RWPE1 (cell line): ENCODE data around the gene RAI2.
A peak's percentile ranks its signal among the peaks of the same experiment; 100 is the strongest.

Experiments used
- CTCF ChIA-PET: fragments of 350-600 bp; sonication (Branson Sonifier 250); formaldehyde crosslinking; extraction: SDS; loops from one replicate; lab custom pipeline; 2021; lab: Yijun Ruan, JAX
- POLR2A ChIA-PET: fragments of 400-600 bp; formaldehyde crosslinking; extraction: SDS; loops from one replicate; lab custom pipeline; 2020; ENCODE audit warnings: antibody characterized with exemption; ENCODE audit not compliant: low non-redundant PET; lab: Yijun Ruan, JAX
- DNase-seq: peaks from one replicate; pipeline ENCODE4 v3.0.0; 2012; ENCODE audit warnings: low spot score
- H3K27ac ChIP-seq: fragments of 450-650 bp; 2 replicates; pipeline ENCODE4 v1.5.1; 2017
- CTCF ChIP-seq: fragments of 450-650 bp; conservative IDR thresholded peaks from 2 replicates; pipeline ENCODE4 v1.5.1; 2017; ENCODE audit warnings: low read depth, mild to moderate bottlenecking

RAI2 gene

DNA sequence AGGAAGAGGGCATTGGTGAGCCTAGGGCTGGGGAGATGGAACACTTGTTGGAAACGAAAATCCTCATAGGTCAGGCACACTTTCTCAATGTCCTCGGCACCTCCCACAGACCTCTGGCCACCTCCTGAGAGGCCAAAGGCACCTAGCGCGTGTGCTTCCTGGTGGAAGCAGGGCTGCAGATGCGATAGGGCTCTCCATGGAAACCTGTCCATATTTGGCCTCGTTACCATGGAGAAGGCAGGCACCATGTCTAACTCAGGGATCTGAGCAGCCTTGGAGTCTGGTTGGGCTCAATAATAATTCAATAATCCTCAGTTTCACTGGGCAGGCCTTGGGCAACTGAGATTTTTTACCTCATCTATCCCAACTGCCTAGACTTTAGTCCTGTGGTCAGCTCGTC is 58.3 kb downstream of the RAI2 start:
- no peak overlapping the region for H3K27ac ChIP-seq
- POLR2A ChIA-PET = no interaction called here
- no peak for TF ChIP-seq CTCF
- CTCF ChIA-PET = no interaction called here
- no peak for DNase-seq

DNA sequence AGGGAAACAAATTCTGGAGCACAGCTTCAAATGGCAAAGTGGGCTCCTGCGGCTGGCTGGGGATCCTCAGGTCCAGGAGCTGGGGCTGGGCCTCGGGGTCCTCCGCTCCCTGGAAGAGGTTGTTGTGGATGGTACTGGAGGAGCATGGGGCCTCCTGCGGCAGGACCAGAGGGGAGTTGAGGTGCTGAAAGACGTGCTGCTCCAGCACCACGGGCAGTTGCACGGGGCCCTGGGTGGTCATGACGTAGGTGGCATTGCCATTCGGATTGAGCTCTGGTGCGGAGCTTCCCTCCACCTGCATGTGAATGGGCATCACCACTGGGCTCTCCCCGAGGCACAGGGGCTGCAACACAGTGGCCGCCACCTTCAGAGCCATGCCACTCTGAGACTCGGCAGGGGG is 59.7 kb downstream of the RAI2 start:
- no peak overlapping the region for H3K27ac ChIP-seq
- ChIA-PET POLR2A (no interaction called here), CTCF (no interaction called here)
- TF ChIP-seq CTCF = no peak
- no peak for DNase-seq

GRCh38 chrX:17798921-17799320 is 62.2 kb downstream of the RAI2 start:
- TF ChIP-seq CTCF = no peak
- DNase-seq = no peak
- POLR2A ChIA-PET = no interaction called here
- H3K27ac ChIP-seq = no peak overlapping the region
- CTCF ChIA-PET = no interaction called here

DNA sequence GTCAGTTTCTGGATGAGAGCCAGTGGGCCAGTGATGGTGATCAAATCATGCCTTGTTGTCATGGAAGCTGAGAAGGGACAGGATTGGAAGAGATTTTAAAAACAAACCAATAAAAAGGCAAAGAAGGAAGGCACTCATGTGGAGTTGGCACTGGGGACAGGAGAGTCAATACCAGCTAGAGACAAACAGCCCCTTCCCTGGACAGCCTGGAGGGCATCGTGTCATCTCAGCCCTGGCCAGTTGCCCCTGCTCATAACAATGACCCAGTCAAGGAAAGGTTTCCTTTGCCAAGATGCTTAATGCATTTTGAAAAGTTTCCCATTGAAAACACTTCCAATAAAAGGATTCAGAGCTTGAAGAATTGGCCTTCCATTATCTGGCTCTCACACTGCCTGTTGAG is 68.3 kb downstream of the RAI2 start:
- TF ChIP-seq CTCF = no peak
- no peak for DNase-seq
- POLR2A ChIA-PET = no interaction called here
- CTCF ChIA-PET = no interaction called here
- no peak overlapping the region for H3K27ac ChIP-seq

DNA sequence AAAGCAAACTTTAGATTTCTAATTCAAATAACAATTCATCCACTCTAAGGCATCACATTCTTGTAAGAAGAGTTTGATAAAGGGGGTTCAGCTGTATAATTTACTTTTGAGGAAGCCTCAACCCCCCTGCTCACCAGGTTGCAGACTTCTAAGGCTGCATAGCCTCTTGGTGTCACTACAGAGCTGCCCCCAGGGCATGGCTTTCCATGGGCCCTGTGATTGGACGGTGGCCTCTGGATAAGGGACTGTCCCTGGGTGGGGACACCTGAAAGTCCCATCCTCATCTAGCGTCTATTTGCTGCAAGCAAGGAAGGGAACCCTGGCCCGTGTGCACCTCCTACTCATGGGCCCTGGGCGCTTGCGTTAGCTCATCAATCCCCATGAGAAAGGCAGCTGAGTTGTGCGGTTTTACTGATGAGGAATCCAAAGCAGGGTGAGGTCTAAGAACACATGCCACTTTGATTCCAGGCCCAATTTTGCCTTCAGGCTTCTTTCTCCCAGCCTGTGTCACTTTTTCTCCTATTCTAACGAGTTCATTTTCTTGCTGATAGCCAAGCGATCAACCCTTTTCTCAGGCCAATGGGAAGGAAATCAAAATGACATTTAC is 72.0 kb downstream of the RAI2 start:
- CTCF ChIA-PET = interaction anchor here (0.7 to 1.5 kb wide), 2 partner anchors 25 to 595 kb away, joined by 3 to 4 read pairs; no protein-coding TSS in a partner anchor
- POLR2A ChIA-PET = no interaction called here
- no peak overlapping the region for H3K27ac ChIP-seq
- DNase-seq = no peak
- no peak for TF ChIP-seq CTCF

DNA sequence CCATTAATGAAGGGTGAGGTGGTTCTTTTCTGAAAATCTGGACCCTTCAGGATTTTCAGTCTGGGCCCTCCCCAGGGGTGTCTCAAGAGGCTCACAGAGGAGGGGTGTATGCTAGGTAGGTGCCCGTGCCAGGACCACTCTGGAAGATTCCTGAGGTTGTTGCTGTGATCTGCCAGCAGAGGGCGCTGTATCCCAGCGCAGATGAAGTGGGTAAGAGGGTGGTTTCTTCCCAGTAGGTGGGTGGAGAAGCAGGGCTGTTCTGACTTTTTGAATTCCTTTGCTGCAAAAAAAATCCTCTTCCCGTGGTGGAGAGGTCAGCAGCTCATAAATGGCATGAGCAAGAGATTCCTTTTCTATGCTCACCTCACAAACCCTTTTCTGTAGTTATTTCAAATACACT is 72.7 kb downstream of the RAI2 start:
- TF ChIP-seq CTCF = peak; percentile 59
- CTCF ChIA-PET = interaction anchor here (1.0 to 1.5 kb wide), 2 partner anchors 26 to 54 kb away, joined by 3 to 4 read pairs; no protein-coding TSS in a partner anchor
- no peak overlapping the region for H3K27ac ChIP-seq
- peak; percentile 42 for DNase-seq
- POLR2A ChIA-PET = no interaction called here
